NCI-H128 (cell line): ENCODE measurements around the gene CYTL1.
"Not testable (repeated sequence)": the region's sequence is repeated elsewhere in the genome, so short reads cannot be mapped to it uniquely, and the experiment has no call there.

Experiments
- DNase-seq: peaks from one replicate; lab custom pipeline; 2025; ENCODE audit not compliant: unreplicated experiment; lab: John Stamatoyannopoulos, UW

The CYTL1 gene

GRCh38 chr4:5003372-5003857 lies 15.8 kb downstream of the CYTL1 start:
- DNase-seq, result no peak

- not testable (repeated sequence) for DNase-seq
Observed at GRCh38 chr4:5001641-5002040, 17.6 kb downstream of the CYTL1 start.

- DNase-seq, result not testable (repeated sequence)
Observed at GRCh38 chr4:4996935-4997334, 22.3 kb downstream of the CYTL1 start.

- DNase-seq, result no peak
Observed at GRCh38 chr4:4995908-4996265, 23.4 kb downstream of the CYTL1 start.

- no peak for DNase-seq
Observed at GRCh38 chr4:4995103-4995907, 24.0 kb downstream of the CYTL1 start.

- DNase-seq, result no peak
Observed at GRCh38 chr4:4994312-4995097, 24.8 kb downstream of the CYTL1 start.

- no peak for DNase-seq
Observed at GRCh38 chr4:4992833-4993232, 26.4 kb downstream of the CYTL1 start.

- DNase-seq, result no peak
Observed at GRCh38 chr4:4991541-4992099, 27.6 kb downstream of the CYTL1 start.

GRCh38 chr4:4990857-4991540 lies 28.3 kb downstream of the CYTL1 start:
- no peak for DNase-seq

- no peak for DNase-seq
Observed at GRCh38 chr4:4990329-4990728, 28.9 kb downstream of the CYTL1 start.

- DNase-seq, result no peak
Observed at GRCh38 chr4:4989083-4989622, 30.1 kb downstream of the CYTL1 start.

GRCh38 chr4:4987656-4988055 lies 31.6 kb downstream of the CYTL1 start:
- DNase-seq, result no peak

GRCh38 chr4:4986841-4987240 lies 32.4 kb downstream of the CYTL1 start:
- DNase-seq, result no peak

- DNase-seq, result no peak
Observed at GRCh38 chr4:4985844-4986243, 33.4 kb downstream of the CYTL1 start.

GRCh38 chr4:4985036-4985435 lies 34.2 kb downstream of the CYTL1 start:
- no peak for DNase-seq

- DNase-seq, result no peak
Observed at GRCh38 chr4:4984186-4984585, 35.1 kb downstream of the CYTL1 start.

- no peak for DNase-seq
Observed at GRCh38 chr4:4981827-4982226, 37.4 kb downstream of the CYTL1 start.

- no peak for DNase-seq
Observed at GRCh38 chr4:4981427-4981826, 37.8 kb downstream of the CYTL1 start.

GRCh38 chr4:4980621-4981230 lies 38.5 kb downstream of the CYTL1 start:
- no peak for DNase-seq

GRCh38 chr4:4979971-4980370 lies 39.3 kb downstream of the CYTL1 start:
- no peak for DNase-seq

GRCh38 chr4:4974727-4975126 lies 44.5 kb downstream of the CYTL1 start:
- DNase-seq, result no peak
